K562 (cell line): ENCODE data around the gene HEPACAM2. TPM values are rescaled to one million over a fixed set of nuclear protein-coding genes. Genes with fewer than 3 reads are reported as not detected.

ENCODE experiments used
- CHD2 ChIP-seq: IDR thresholded peaks from 2 replicates; pipeline ENCODE4 v1.6.1; 2011; ENCODE audit warnings: low read depth, low read length
- CREBBP ChIP-seq: IDR thresholded peaks from one replicate; pipeline ENCODE4 v1.6.1; 2012; ENCODE audit warnings: low read depth, mild to moderate bottlenecking, control low read depth, inconsistent platforms, low read length
- GTF2B ChIP-seq: IDR thresholded peaks from 2 replicates; pipeline ENCODE4 v1.6.1; 2011; ENCODE audit not compliant: insufficient read length; ENCODE audit errors: extremely low read depth
- IRF1 ChIP-seq: sonication (generic); formaldehyde crosslinking; IDR thresholded peaks from 2 replicates; pipeline ENCODE4 v1.8.0; 2022; ENCODE audit warnings: missing genetic modification reagents, mild to moderate bottlenecking, borderline replicate concordance
- MGA ChIP-seq: fragments of 450-650 bp; IDR thresholded peaks from 2 replicates; pipeline ENCODE4 v1.6.1; 2016; ENCODE audit warnings: mild to moderate bottlenecking, moderate library complexity
- MYC ChIP-seq, 2 experiments: fragments of 250-450 bp in 1 of 2; sonication (Bioruptor Pico) in 1 of 2; IDR thresholded peaks; 2 replicates each; pipeline versions ENCODE4 v1.5.1 to v1.6.1; 2012 to 2021; ENCODE audit warnings: low read depth in 2 of 2, borderline replicate concordance in 1 of 2, improper control_type of control experiment in 1 of 2, low read length in 1 of 2, mild to moderate bottlenecking in 1 of 2, moderate library complexity in 1 of 2
- NCOR1 ChIP-seq: fragments of 450-650 bp; IDR thresholded peaks from 2 replicates; pipeline ENCODE4 v1.6.1; 2016; ENCODE audit warnings: mild to moderate bottlenecking, moderate library complexity
- NKRF ChIP-seq: fragments of 450-650 bp; IDR thresholded peaks from 2 replicates; pipeline ENCODE4 v1.6.1; 2016; ENCODE audit warnings: borderline replicate concordance
- SMAD4 ChIP-seq: fragments of 250-450 bp; sonication (Bioruptor Pico); conservative IDR thresholded peaks from 2 replicates; pipeline ENCODE4 v1.8.0; 2021; ENCODE audit warnings: inconsistent platforms, mild to moderate bottlenecking, moderate library complexity
- TFAP4 ChIP-seq: sonication (generic); formaldehyde crosslinking; IDR thresholded peaks from 2 replicates; pipeline ENCODE4 v1.8.0; 2022; ENCODE audit warnings: missing genetic modification reagents, mild to moderate bottlenecking, moderate library complexity, borderline replicate concordance
- ZNF124 ChIP-seq: sonication (generic); formaldehyde crosslinking; IDR thresholded peaks from 2 replicates; pipeline ENCODE4 v1.8.1; 2022; ENCODE audit warnings: missing genetic modification reagents
- polyA plus RNA-seq, 8 experiments: library from polyadenylated mRNA; depleted of rRNA in 4 of 8; stranded (reverse) in 5 of 8; unstranded in 3 of 8; fragments of >200 nt; fragmentation: Nextera tagmentation in 2 of 8; fragmentation: Illumina TruSeq in 1 of 8; extraction: Ambion mirVana in 2 of 8; extraction: Trizol in 1 of 8; gene quantifications; 2 replicates each; pipeline versions ENCODE4 v1.2.1 to v1.2.3, GENCODE V29; 2011 to 2014; ENCODE audit warnings: inconsistent platforms in 1 of 8, missing spikeins in 1 of 8
- total RNA-seq, 7 experiments: library from RNA; depleted of rRNA in 6 of 7; stranded (reverse); fragments of >200 nt in 6 of 7; fragmentation: Illumina TruSeq in 2 of 7; extraction: Trizol in 2 of 7; gene quantifications; 2 replicates each; pipeline versions ENCODE4 v1.2.1 to v1.2.3, GENCODE V29; 2011 to 2021; ENCODE audit warnings: low replicate concordance in 1 of 7

HEPACAM2 gene
- total and polyA plus RNA-seq, 9 of the 15 experiments (the other 6 are each of a cell fraction or from before 2014, with no cell fraction given): 2.0 to 6.5 (median 3.9) TPM

- no peak for TF ChIP-seq MGA
- no peak for TF ChIP-seq NCOR1
- TF ChIP-seq CREBBP: no peak
- no peak for TF ChIP-seq ZNF124 (CRISPR knock-in tag)
- no peak for TF ChIP-seq CHD2
- TF ChIP-seq MYC (IDR thresholded peaks at IDR 0.05; ENCODE audit: low read depth, low read length): no peak
- no peak for TF ChIP-seq MYC (CRISPR knock-in tag; IDR thresholded peaks at IDR 0.05; ENCODE audit: borderline replicate concordance, low read depth)
- TF ChIP-seq TFAP4: no peak
- TF ChIP-seq GTF2B: no peak
- no peak for TF ChIP-seq SMAD4 (CRISPR knock-in tag)
- TF ChIP-seq IRF1 (CRISPR knock-in tag): no peak
- no peak for TF ChIP-seq NKRF
These were observed 84.1 kb downstream of the HEPACAM2 start (continued) for GRCh38 chr7:93142127-93142526.
